ENCODE data around the gene FOXP4. TPM values are rescaled to one million over a fixed set of nuclear protein-coding genes. Genes with fewer than 3 reads are reported as not detected.

The FOXP4 gene
- total and polyA plus RNA-seq, 2 of the 13 experiments (the other 11 are each of a cell fraction or from before 2014, with no cell fraction given) = 11.0 to 12.4 TPM

- TF ChIP-seq, protein P1, sequence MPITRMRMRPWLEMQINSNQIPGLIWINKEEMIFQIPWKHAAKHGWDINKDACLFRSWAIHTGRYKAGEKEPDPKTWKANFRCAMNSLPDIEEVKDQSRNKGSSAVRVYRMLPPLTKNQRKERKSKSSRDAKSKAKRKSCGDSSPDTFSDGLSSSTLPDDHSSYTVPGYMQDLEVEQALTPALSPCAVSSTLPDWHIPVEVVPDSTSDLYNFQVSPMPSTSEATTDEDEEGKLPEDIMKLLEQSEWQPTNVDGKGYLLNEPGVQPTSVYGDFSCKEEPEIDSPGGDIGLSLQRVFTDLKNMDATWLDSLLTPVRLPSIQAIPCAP (CRISPR knock-in tag; IDR thresholded peaks at IDR 0.05; ENCODE audit: low read depth) = no peak
- TF ChIP-seq SMAD3 (CRISPR knock-in tag; IDR thresholded peaks at IDR 0.05) (no peak), TGIF2 (CRISPR knock-in tag; IDR thresholded peaks at IDR 0.05) (peak; percentile 46), ZNF276 (CRISPR knock-in tag; IDR thresholded peaks at IDR 0.05; ENCODE audit: low read depth) (no peak), MIER2 (CRISPR knock-in tag; IDR thresholded peaks at IDR 0.05) (no peak), ASH2L (IDR thresholded peaks at IDR 0.05; ENCODE audit: insufficient read length, low read depth, low read length) (no peak), CSRNP1 (CRISPR knock-in tag; IDR thresholded peaks at IDR 0.05) (no peak), ZMAT3 (CRISPR knock-in tag; conservative IDR thresholded peaks at IDR 0.05) (no peak), TRIM24 (CRISPR knock-in tag; IDR thresholded peaks at IDR 0.05) (no peak), MZF1 (CRISPR knock-in tag; IDR thresholded peaks at IDR 0.05; ENCODE audit: borderline replicate concordance) (no peak), NFE2L1 (CRISPR knock-in tag; IDR thresholded peaks at IDR 0.05; ENCODE audit: borderline replicate concordance) (no peak), CENPT (CRISPR knock-in tag; IDR thresholded peaks at IDR 0.05; ENCODE audit: low read depth) (no peak), KDM6A (CRISPR knock-in tag; IDR thresholded peaks at IDR 0.05; ENCODE audit: low read depth) (no peak), ZNF749 (CRISPR knock-in tag; IDR thresholded peaks at IDR 0.05; ENCODE audit: borderline replicate concordance) (0 out of 2 replicates have a peak, but pooled peaks have one; percentile 49), ZNF75D (CRISPR knock-in tag; IDR thresholded peaks at IDR 0.05; ENCODE audit: borderline replicate concordance) (no peak), ZNF34 (CRISPR knock-in tag; IDR thresholded peaks at IDR 0.05; ENCODE audit: borderline replicate concordance) (no peak), ZNF776 (CRISPR knock-in tag; IDR thresholded peaks at IDR 0.05) (no peak), NRL (CRISPR knock-in tag; IDR thresholded peaks at IDR 0.05; ENCODE audit: borderline replicate concordance) (0 out of 2 replicates have a peak, but pooled peaks have one; percentile 34), ZNF292 (CRISPR knock-in tag; IDR thresholded peaks at IDR 0.05; ENCODE audit: borderline replicate concordance, low read depth) (peak; percentile 57; the same call in 1 of the 2 replicates), ZNF724P (CRISPR knock-in tag; IDR thresholded peaks at IDR 0.05; ENCODE audit: borderline replicate concordance) (0 out of 2 replicates have a peak, but pooled peaks have one; percentile 14), ZNF747 (CRISPR knock-in tag; IDR thresholded peaks at IDR 0.05; ENCODE audit: borderline replicate concordance) (no peak)
- TF ChIP-seq, protein P2, sequence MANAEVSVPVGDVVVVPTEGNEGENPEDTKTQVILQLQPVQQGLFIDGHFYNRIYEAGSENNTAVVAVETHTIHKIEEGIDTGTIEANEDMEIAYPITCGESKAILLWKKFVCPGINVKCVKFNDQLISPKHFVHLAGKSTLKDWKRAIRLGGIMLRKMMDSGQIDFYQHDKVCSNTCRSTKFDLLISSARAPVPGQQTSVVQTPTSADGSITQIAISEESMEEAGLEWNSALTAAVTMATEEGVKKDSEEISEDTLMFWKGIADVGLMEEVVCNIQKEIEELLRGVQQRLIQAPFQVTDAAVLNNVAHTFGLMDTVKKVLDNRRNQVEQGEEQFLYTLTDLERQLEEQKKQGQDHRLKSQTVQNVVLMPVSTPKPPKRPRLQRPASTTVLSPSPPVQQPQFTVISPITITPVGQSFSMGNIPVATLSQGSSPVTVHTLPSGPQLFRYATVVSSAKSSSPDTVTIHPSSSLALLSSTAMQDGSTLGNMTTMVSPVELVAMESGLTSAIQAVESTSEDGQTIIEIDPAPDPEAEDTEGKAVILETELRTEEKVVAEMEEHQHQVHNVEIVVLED (CRISPR knock-in tag; IDR thresholded peaks at IDR 0.05; ENCODE audit: borderline replicate concordance) = no peak
These were observed 43.1 kb upstream of the FOXP4 start (continued) for GRCh38 chr6:41502917-41503671.

Data from HepG2 (cell line).